ENCODE measurements around the gene FNIP1.
A peak's percentile ranks its signal among the peaks of the same experiment; 100 is the strongest.
"Not testable (repeated sequence)": the region's sequence is repeated elsewhere in the genome, so short reads cannot be mapped to it uniquely, and the experiment has no call there.

The FNIP1 gene

DNA sequence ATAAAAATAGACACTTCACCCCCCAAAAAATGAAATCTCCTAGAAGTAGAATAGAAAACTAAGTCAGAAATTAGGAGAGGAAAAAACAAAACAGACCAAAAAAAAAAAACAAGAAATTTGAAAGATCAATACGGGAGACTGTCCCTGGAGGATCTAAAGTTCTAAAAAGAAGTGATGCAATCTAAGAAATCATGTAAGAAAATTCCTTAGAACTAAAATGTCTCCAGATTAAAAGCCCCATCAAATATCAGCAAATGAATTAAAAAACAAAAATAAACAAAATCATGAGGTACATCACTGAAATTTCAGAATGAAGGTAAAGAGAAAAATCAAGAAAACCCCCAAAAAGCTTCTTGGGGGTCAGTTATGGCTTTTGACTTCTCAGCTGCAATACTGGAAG lies 13.5 kb downstream of the FNIP1 start:
- Mint-ChIP-seq H3K27ac (ENCODE audit: low read depth) (peak overlapping the region; percentile 84), H3K36me3 (ENCODE audit: insufficient read depth) (peaks cover 2% of the 10 kb centered on the region), H3K4me1 (peaks cover 57% of the 10 kb centered on the region), H3K9me3 (no peaks in the 10 kb centered on the region), H3K4me3 (no peak overlapping the region), H3K27me3 (no peaks in the 10 kb centered on the region)
- DNase-seq (ENCODE audit: low spot score in 2 of 2) (no peak), ATAC-seq (replicated peaks; ENCODE audit: extremely low read depth, poor library complexity, severe bottlenecking) (no peak)

- no peak overlapping the region for H3K4me3 Mint-ChIP-seq
- no peak for ATAC-seq (replicated peaks; ENCODE audit: extremely low read depth, poor library complexity, severe bottlenecking)
- no peaks in the 10 kb centered on the region for H3K27me3 Mint-ChIP-seq
- no peak for DNase-seq (ENCODE audit: low spot score in 2 of 2)
- peak overlapping the region; percentile 84 for H3K27ac Mint-ChIP-seq (ENCODE audit: low read depth)
- peaks cover 2% of the 10 kb centered on the region for H3K36me3 Mint-ChIP-seq (ENCODE audit: insufficient read depth)
- peaks cover 58% of the 10 kb centered on the region for H3K4me1 Mint-ChIP-seq
- H3K9me3 Mint-ChIP-seq, result no peaks in the 10 kb centered on the region
Observed at GRCh38 chr5:131782717-131783116, 14.1 kb downstream of the FNIP1 start.

GRCh38 chr5:131778141-131778540 lies 18.7 kb downstream of the FNIP1 start:
- H3K27ac Mint-ChIP-seq (ENCODE audit: low read depth); H3K27me3 Mint-ChIP-seq; H3K36me3 Mint-ChIP-seq (ENCODE audit: insufficient read depth); ATAC-seq (replicated peaks; ENCODE audit: extremely low read depth, poor library complexity, severe bottlenecking); H3K9me3 Mint-ChIP-seq; H3K4me3 Mint-ChIP-seq; DNase-seq (ENCODE audit: low spot score in 2 of 2): not testable (repeated sequence)
- H3K4me1 Mint-ChIP-seq, result peaks cover 35% of the 10 kb centered on the region

GRCh38 chr5:131776450-131776849 lies 20.4 kb downstream of the FNIP1 start:
- no peak overlapping the region for H3K4me3 Mint-ChIP-seq
- ATAC-seq (replicated peaks; ENCODE audit: extremely low read depth, poor library complexity, severe bottlenecking), result no peak
- no peak overlapping the region for H3K27ac Mint-ChIP-seq (ENCODE audit: low read depth)
- H3K36me3 Mint-ChIP-seq (ENCODE audit: insufficient read depth), result no peaks in the 10 kb centered on the region
- peaks cover 22% of the 10 kb centered on the region for H3K4me1 Mint-ChIP-seq
- H3K27me3 Mint-ChIP-seq, result no peaks in the 10 kb centered on the region
- DNase-seq (ENCODE audit: low spot score in 2 of 2), result no peak
- H3K9me3 Mint-ChIP-seq, result no peaks in the 10 kb centered on the region

GRCh38 chr5:131774652-131775367 lies 22.0 kb downstream of the FNIP1 start:
- Mint-ChIP-seq H3K27ac (ENCODE audit: low read depth) (no peak overlapping the region), H3K9me3 (no peaks in the 10 kb centered on the region), H3K4me1 (peaks cover 14% of the 10 kb centered on the region), H3K36me3 (ENCODE audit: insufficient read depth) (no peaks in the 10 kb centered on the region), H3K4me3 (no peak overlapping the region), H3K27me3 (no peaks in the 10 kb centered on the region)
- DNase-seq (ENCODE audit: low spot score in 2 of 2) (no peak), ATAC-seq (replicated peaks; ENCODE audit: extremely low read depth, poor library complexity, severe bottlenecking) (no peak)

GRCh38 chr5:131773805-131774204 lies 23.0 kb downstream of the FNIP1 start:
- Mint-ChIP-seq H3K36me3 (ENCODE audit: insufficient read depth) (no peaks in the 10 kb centered on the region), H3K4me3 (no peak overlapping the region), H3K9me3 (no peaks in the 10 kb centered on the region), H3K4me1 (peaks cover 19% of the 10 kb centered on the region), H3K27ac (ENCODE audit: low read depth) (no peak overlapping the region), H3K27me3 (no peaks in the 10 kb centered on the region)
- ATAC-seq (replicated peaks; ENCODE audit: extremely low read depth, poor library complexity, severe bottlenecking), result no peak
- no peak for DNase-seq (ENCODE audit: low spot score in 2 of 2)

GRCh38 chr5:131771692-131772091 lies 25.1 kb downstream of the FNIP1 start:
- Mint-ChIP-seq H3K27ac (ENCODE audit: low read depth) (no peak overlapping the region), H3K9me3 (no peaks in the 10 kb centered on the region)

GRCh38 chr5:131769961-131770360 lies 26.9 kb downstream of the FNIP1 start:
- Mint-ChIP-seq H3K4me3 (no peak overlapping the region), H3K9me3 (no peaks in the 10 kb centered on the region), H3K36me3 (ENCODE audit: insufficient read depth) (no peaks in the 10 kb centered on the region), H3K27ac (ENCODE audit: low read depth) (no peak overlapping the region), H3K4me1 (peaks cover 17% of the 10 kb centered on the region), H3K27me3 (no peaks in the 10 kb centered on the region)
- DNase-seq (ENCODE audit: low spot score in 2 of 2) (no peak), ATAC-seq (replicated peaks; ENCODE audit: extremely low read depth, poor library complexity, severe bottlenecking) (no peak)

More at GRCh38 chr5:131771692-131772091, 25.1 kb downstream of the FNIP1 start:
- Mint-ChIP-seq H3K4me1 (peaks cover 7% of the 10 kb centered on the region), H3K36me3 (ENCODE audit: insufficient read depth) (no peaks in the 10 kb centered on the region), H3K27me3 (no peaks in the 10 kb centered on the region), H3K4me3 (no peak overlapping the region)
- ATAC-seq (replicated peaks; ENCODE audit: extremely low read depth, poor library complexity, severe bottlenecking) (no peak), DNase-seq (ENCODE audit: low spot score in 2 of 2) (no peak)

DNA sequence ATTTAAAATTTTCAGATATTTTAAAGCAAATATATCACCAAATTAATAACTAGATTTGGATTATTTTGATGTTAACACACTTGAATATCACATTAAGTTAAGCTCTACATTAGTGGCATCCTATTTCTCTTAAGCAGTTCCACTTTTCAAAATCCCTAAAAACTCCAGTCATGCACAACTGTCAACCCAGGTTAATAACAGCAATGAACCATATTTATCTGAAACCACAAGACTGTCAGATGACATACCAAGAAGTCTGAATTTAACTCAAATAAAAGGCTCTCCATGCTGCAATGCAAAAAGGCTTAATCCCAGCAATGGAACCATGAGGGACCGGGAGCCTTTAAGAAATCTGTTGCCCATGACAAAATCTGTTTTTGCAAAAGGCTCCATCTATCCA lies 27.5 kb downstream of the FNIP1 start:
- H3K4me1 Mint-ChIP-seq, result peaks cover 17% of the 10 kb centered on the region
- no peaks in the 10 kb centered on the region for H3K9me3 Mint-ChIP-seq
- no peaks in the 10 kb centered on the region for H3K27me3 Mint-ChIP-seq
- H3K27ac Mint-ChIP-seq (ENCODE audit: low read depth), result no peak overlapping the region
- ATAC-seq (replicated peaks; ENCODE audit: extremely low read depth, poor library complexity, severe bottlenecking) (no peak), DNase-seq (ENCODE audit: low spot score in 2 of 2) (no peak)
- no peaks in the 10 kb centered on the region for H3K36me3 Mint-ChIP-seq (ENCODE audit: insufficient read depth)
- no peak overlapping the region for H3K4me3 Mint-ChIP-seq

DNA sequence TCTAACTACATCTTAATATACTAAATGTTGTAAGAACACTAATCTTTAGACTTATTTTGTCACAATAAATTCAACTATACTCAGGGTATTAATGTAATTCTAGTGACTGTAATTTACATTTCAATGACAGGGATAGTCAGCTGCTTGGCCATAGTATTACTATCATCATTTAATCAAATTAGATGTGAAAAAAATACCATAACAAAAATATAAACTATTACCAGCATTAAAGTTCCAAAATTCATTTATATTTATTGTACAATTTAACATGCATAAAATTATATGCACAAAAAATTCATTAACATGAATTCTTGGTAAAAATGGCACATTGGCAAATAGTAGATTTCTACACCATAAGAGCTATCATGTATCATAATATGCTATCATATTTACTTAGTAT lies 28.9 kb downstream of the FNIP1 start:
- no peak overlapping the region for H3K4me3 Mint-ChIP-seq
- no peaks in the 10 kb centered on the region for H3K27me3 Mint-ChIP-seq
- ATAC-seq (replicated peaks; ENCODE audit: extremely low read depth, poor library complexity, severe bottlenecking) (no peak), DNase-seq (ENCODE audit: low spot score in 2 of 2) (no peak)
- no peaks in the 10 kb centered on the region for H3K36me3 Mint-ChIP-seq (ENCODE audit: insufficient read depth)
- peaks cover under 1% of the 10 kb centered on the region for H3K9me3 Mint-ChIP-seq
- H3K4me1 Mint-ChIP-seq, result peaks cover 23% of the 10 kb centered on the region
- H3K27ac Mint-ChIP-seq (ENCODE audit: low read depth), result no peak overlapping the region

GRCh38 chr5:131766689-131767088 lies 30.1 kb downstream of the FNIP1 start:
- no peak for ATAC-seq (replicated peaks; ENCODE audit: extremely low read depth, poor library complexity, severe bottlenecking)
- peaks cover 1% of the 10 kb centered on the region for H3K36me3 Mint-ChIP-seq (ENCODE audit: insufficient read depth)
- H3K4me3 Mint-ChIP-seq, result no peak overlapping the region
- H3K4me1 Mint-ChIP-seq, result peaks cover 33% of the 10 kb centered on the region
- H3K27me3 Mint-ChIP-seq, result no peaks in the 10 kb centered on the region
- H3K27ac Mint-ChIP-seq (ENCODE audit: low read depth), result no peak overlapping the region
- H3K9me3 Mint-ChIP-seq, result peaks cover 5% of the 10 kb centered on the region
- DNase-seq (ENCODE audit: low spot score in 2 of 2), result no peak

- no peak overlapping the region for H3K4me3 Mint-ChIP-seq
- peaks cover 5% of the 10 kb centered on the region for H3K9me3 Mint-ChIP-seq
- H3K27me3 Mint-ChIP-seq, result no peaks in the 10 kb centered on the region
- DNase-seq (ENCODE audit: low spot score in 2 of 2), result no peak
- H3K4me1 Mint-ChIP-seq, result peaks cover 44% of the 10 kb centered on the region
- H3K27ac Mint-ChIP-seq (ENCODE audit: low read depth), result no peak overlapping the region
- no peak for ATAC-seq (replicated peaks; ENCODE audit: extremely low read depth, poor library complexity, severe bottlenecking)
- peaks cover 1% of the 10 kb centered on the region for H3K36me3 Mint-ChIP-seq (ENCODE audit: insufficient read depth)
Observed at GRCh38 chr5:131765261-131765660, 31.6 kb downstream of the FNIP1 start.

- ATAC-seq (replicated peaks; ENCODE audit: extremely low read depth, poor library complexity, severe bottlenecking), result no peak
- peaks cover 1% of the 10 kb centered on the region for H3K36me3 Mint-ChIP-seq (ENCODE audit: insufficient read depth)
- no peak for DNase-seq (ENCODE audit: low spot score in 2 of 2)
- H3K4me3 Mint-ChIP-seq, result no peak overlapping the region
- H3K27ac Mint-ChIP-seq (ENCODE audit: low read depth), result no peak overlapping the region
- no peaks in the 10 kb centered on the region for H3K27me3 Mint-ChIP-seq
- peaks cover 47% of the 10 kb centered on the region for H3K4me1 Mint-ChIP-seq
- peaks cover 5% of the 10 kb centered on the region for H3K9me3 Mint-ChIP-seq
Observed at GRCh38 chr5:131763968-131764367, 32.8 kb downstream of the FNIP1 start.

Data from central memory CD8-positive, alpha-beta T cell (primary cell).